GM18517 (cell line): ENCODE data around the gene PROB1.
"Not testable (repeated sequence)": the region's sequence is repeated elsewhere in the genome, so short reads cannot be mapped to it uniquely, and the experiment has no call there.

Experiments
- ATAC-seq: cut with Tn5 transposase; IDR thresholded peaks from one replicate; pipeline ENCODE4 v1.9.1; 2021; ENCODE audit warnings: mild to moderate bottlenecking, moderate library complexity; ENCODE audit not compliant: unreplicated experiment

The PROB1 gene

DNA sequence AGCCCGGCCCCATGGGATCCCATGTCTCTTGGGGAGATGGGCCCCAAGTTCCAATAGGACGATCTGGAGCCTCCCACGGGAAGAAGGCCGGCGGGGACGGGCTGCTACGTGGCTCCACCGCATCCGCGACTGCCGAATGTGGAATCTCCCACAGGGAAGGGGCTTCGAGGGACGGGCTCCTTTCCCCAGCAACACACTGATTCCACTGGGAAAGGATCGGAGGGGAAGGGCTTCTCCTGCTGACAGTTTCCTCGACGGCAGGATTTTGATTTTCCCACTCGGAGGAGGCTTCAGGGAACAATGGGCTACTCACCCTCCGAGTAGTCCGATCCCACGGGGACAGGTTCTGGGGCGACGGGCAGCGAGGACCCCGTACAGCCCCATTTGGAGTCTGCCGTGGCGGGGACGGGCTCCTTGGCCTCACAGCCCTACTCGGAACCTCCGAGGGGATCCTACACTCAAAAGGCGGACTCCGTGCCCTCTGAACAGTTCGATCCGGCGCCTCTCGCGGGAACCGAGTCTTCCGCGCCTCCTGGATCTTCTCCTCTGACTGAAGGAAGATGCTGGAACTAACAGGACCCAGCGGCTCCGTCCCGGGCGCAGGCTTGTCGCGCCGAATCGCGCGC is 1.3 kb downstream of the PROB1 start:
- ATAC-seq = no peak

DNA sequence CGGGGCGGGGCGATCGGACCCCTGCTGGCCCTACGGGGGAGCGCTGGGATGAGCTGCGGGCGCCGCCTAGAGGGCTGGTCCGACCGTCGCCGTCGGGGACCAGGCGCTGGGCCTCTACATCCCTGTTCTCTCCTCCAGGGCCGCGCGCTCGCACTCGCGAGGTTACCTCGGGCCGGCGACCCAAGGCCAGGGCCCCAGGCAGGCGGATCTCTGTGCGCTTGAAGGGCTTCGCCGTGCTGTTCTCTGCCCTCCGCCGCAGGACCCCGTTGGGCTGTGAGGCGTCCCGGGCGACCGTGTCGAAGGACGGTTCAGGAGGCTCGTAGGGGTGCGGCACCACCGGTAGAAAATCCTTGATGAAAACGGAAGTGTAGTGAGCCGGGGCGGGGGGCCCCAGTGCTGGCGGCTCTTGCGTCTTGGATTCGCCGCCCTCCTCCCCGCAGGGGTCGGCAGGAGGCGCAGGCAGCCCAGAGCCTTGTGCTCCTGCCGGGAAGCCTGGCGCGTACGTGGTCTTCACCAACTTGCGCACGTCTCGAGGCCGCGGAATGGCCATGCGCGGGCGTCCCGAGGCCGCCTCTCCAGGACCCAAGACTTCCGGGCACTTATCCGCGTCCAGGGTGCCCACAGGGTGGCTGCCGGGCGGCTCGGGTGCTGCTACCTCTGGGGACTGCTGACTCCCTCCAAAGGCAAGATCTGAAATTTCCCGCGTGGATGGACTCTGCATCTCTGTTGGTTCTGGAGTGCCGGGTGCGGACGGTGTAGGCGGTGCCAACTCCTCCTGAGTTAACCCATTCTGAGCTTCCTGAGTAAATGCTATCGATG is 2.0 kb downstream of the PROB1 start:
- ATAC-seq = peak; percentile 40

DNA sequence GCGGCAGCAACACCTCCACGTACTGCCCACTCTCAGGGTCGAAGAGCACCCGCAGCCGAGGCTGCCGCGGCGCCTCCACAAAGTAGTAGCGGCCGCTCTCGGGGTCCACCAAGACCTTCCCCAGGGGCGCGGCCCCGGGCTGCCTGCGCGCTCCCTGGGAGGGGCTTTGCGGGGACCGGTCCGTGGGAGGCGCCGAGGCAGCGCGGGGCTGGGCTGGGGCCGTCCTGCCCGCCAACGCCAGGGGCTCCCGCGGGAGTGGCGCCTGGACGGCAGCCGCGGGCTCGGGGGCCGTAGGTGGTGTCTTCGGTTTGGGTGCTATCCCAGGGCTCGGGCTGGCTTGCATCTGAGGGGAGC is 2.6 kb downstream of the PROB1 start:
- no peak for ATAC-seq

DNA sequence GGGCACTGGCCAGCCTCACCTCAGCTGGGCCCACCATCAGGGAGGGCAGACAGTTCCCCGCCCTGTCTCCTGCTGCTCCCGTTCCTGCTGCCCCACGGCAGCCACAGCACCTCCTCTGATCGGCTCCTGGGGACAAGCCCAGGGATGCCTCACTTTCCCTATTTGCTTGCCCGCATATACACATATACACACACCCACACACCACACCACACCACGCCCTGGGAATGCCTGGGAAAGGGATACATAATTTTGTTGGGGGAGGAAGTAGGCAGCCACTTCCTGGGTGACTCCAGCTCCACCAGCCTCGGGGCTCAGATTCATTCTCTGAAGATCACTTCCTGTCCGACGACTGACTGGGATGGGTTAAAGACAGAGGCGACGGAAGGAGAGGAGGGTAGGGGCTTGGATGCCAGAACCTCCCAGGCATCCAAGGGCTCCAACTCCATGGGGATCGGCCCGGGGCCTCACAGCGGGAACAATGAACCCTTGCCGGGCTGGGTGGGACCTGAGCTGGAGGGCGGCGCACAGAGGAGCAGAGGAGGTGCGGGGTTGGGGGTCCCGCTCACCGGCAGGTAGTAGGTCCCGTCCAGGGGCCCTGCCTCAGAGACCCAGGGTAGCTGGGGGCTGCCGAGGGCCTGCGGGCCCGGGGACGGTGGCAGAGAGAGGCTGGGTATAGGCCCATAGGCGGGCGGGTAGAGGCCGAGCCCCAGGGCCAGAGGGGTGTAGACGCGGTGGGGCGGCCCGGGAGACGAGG is 3.2 kb downstream of the PROB1 start:
- ATAC-seq = no peak

DNA sequence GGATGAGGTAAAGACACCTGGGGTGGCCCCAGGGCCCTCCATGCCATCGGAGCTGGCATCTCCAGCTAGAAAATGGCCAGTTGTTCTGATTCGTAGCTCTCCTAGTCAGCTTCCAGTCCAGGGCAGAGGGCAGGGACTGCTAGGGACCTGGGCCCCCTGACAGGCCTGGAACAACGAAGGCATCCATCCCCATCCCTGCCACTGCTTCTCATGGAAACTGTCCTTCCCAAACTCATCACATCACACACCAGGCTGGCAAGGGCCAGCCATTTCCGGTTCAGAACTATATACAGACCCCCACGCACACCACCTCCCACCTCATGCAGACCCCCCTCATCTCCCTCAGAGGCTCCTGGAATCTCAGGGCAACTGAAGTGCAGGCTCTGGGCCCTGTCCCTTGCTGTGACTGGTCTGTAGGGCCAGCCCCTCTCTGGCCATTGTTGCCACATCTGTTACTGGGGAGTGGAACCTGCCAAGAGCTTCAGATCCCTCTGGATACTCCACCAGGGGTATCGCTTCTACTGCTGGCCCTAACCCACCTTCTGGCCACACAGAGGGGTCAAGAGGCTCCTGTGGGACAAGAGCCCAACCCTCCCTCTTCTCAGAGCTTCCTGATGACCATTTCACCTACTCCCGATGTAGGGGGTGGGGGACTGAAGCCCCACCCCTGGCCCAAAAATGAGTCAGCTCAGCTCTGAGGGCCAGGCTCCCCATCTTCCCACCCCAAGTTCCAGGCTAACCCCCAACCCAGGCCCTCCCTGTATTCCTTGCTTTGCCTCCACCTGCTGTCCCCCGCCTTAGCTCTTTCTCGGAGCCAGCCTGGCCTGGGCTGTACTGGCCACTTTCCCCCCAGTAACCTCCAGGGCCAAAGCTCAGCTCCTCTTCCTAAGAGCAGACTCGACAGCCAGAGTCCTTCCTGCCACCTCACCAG is 4.0 kb downstream of the PROB1 start:
- ATAC-seq = no peak

DNA sequence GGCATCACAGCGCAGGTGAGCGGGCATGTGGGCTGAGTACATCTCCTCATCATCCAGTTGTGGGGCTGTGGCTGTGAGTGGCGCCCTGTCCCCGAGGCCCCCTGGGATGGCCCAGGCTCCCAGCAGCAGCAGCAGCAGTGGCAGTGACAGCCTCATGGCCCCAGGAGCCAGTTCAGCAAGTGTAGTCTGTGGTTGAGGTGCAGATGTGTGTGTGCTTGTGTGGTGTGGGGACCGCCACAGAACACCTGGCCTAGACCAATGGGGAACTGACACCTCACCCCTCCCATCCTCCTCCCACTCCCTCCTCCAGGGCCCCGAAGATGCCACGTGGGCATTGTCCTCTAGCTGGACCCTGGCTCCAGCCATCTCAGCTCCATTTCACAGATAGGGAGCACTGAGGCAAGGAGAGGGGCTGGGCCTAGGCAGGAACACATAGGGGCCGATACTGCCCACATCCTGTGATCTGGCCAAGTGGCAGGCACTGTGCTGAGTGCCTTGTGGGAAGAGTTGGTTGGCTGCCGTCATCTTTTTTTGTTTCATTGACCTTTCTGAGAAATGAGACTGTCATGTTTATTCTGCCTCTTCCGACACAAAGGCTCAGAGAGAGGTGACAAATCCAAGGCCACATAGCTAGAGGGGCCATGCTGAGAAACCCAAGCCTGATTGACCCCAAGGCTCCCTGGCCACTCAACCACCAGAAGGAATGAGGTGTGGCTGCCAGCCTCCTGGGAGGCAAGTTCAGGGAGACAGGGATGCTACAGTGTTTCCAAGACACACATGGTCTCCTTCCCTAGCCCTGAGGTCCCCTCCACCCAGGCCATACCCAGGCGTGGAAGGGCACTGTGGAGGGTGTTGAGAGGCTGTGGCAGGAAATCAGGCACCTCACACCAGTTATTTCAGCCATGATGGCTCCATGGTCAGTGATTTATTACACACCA is 4.9 kb downstream of the PROB1 start, which contains the start of gene MZB1:
Gene MZB1, minus strand, starts transcription at position 213 of the 938 bp plus-strand sequence. Its CDS starts 57 bp downstream, at position 156.
- ATAC-seq = peak; percentile 43

DNA sequence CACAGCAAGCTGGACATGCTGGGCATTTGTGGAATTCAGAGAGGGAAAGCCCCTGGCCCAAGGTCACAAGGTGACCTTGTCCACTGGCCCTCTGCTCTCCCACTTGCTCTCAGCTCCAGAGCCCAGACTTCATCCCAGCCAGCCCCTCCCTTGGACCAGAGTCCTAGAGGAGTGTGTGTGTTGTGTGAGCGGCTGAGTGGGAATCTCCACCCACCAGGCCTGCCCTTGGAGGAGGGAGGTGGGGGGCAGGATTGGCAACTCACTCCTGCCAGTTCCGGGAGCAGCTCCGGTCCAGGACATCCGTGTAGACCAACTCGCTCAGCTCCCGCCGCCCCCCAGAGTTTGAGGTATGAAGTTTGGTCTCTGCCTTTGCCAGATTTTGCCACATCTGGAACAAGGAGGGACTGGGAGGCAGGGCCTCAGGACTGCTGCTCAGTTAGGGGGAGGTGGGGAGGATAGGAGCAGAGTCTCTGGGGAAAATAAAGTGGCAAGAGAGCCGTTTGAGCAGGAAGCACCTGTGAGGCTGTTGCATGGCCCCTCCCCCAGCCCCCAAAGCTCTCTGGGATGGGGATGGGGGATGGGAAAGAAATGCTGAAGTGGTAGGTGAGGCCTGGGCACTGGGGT is 6.6 kb downstream of the PROB1 start:
- ATAC-seq = no peak

DNA sequence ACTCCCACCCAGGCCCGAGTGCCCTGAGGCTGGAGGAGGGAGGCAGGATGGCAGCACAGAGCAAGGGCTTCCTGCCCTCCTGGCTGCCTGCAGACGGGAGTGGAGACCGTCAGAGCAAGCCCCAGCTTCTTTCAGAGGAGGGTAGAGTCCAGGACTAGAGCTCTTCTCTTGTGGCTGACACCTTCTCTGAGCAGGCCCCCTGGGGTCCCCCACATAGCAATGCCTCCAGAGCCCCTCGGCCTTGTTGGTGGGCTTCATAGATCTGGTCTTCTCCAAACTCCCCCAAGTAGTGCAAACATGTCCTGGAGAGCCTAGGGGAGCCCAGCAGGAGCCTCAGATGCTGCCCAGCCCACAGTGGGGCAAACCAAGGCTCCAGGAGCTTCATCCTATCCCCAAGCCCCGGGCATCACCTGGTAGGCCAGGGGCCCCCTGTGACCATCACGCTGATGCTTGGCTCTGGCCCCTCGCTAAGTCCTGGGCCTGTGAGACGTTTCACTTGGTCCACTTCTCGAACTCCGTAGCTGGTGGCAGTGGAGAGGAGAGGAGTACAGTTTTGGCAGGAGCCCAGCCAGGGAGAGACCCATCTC is 7.2 kb downstream of the PROB1 start:
- ATAC-seq = no peak

DNA sequence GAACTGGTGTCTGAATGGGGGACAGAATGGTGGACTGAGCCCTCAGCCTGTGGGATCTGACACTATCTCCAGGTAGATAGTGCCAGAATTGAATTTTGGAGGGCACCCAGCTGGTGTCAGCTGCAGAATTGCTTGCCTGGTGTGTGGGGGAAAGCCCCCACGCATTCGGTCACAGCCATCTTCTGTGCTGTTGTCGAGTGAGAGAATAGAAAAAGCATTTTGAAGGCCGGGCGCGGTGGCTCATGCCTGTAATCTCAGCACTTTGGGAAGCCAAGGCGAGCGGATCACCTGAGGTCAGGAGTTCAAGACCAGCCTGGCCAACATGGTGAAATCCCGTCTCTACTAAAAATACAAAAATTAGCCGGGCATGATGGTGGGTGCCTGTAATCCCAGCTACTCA is 7.9 kb downstream of the PROB1 start:
- ATAC-seq = not testable (repeated sequence)

DNA sequence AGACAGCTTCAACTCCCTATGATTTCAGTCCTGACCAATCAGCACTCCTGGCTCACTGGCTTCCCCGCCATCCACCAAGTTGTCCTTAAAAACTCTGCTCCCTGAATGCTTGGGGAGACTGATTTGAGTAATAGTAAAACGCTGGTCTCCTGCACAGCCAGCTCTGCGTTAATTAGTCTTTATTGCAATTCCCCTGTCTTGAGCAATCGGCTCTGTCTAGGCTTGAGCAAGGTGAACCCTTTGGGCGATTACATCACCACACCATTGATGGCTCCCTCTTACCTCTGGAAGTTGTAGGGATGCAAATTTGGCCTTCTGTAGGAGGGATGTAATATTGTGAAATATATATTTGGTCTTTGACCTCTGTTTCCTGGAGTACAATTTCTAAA is 8.9 kb downstream of the PROB1 start:
- ATAC-seq = no peak

DNA sequence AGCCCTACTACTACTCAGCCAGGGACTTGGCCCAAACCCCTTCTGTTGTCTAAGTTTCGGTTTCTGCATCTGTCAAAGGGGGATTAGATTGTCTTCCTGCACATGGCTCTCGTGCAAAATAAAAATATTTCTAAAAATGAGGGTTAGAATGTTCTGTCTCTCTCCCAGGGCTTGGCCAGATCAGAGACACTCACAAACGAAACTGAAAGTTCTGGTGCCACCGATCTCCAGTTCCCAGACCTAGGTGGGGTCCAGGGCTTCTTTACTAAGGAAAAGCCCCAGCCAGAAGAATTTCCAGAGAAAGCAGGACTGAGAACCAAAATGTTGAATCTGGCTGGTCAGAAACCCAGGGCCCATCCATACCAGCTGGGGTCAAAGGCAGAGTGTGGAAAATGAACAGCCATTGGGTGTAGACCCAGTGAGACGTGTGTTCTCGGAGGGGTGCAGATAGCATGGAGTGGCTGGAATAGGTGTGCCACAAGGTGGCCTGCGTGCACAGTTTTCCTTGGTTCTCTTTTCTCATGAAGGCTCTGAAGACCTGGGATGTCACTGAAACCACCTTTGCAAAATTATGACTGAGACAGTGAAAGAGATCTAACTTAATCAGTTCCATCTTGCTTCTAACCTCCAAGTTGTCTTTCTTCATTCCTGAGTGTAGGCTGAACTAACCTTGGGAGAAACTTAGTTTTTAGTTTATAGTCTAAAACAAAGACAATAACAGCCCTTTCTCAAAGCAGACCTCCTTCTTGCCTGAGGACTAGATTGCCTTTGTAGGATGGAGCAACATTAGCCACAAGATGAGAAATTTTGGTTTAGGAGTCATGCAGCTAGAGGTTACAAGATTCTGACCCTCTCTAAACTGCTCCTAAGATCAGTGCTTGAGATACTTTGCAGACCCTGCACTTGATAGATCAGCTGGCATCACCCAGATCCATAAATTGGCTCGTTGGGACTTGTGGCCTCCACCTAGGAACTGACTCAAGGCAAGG is 9.5 kb downstream of the PROB1 start:
- ATAC-seq = no peak

DNA sequence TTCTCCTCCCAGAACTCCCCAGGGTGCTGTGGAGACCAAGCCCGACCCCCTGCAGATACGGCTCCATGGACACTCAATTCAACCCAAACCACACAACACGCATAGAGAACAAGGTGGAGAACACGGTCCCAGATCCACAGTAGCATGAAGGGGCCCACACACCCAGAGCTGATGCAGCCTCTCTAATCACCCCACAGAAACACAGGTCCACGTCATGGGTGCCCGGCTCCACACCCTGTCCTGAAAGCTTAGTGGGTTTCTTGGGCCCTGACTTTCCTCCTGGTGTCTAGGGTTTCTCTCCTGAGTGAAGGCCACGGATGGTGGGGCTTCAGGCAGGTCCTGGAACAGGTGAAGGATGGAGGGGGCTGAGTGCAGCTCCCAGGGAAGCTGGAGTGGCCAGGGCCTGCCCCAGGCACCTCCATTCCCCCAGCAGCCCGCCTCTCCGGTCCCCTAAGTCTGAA is 10.3 kb downstream of the PROB1 start:
- no peak for ATAC-seq

DNA sequence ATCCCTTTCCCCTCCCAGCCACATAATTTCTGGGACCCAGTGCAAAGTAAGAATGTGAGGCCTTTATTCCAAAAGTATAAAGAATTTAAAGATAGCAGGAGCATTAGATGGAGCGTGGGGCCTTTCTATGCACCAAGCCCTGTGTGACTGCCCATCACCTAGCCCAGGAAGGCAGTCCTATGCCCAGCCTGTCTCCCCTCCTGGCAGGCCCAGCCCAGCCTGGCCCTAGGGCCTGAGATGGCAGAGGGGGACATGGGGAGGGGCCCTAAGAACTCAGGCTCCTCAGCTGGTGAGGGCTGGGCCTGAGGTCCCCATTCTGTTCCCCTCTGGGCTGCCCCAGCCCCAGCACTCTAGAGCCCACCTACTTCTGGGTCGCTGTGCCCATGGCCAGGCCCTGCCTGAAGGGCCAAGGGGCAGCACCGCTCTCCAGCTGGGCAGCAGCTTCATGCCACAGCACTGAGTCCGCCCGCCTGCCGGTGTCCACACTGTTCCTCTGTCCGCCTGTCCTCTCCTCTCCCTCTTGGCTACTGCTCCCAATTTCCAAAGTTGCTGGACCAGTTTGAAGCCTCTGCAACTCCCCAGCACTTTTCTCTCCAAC is 10.8 kb downstream of the PROB1 start:
- ATAC-seq = no peak

DNA sequence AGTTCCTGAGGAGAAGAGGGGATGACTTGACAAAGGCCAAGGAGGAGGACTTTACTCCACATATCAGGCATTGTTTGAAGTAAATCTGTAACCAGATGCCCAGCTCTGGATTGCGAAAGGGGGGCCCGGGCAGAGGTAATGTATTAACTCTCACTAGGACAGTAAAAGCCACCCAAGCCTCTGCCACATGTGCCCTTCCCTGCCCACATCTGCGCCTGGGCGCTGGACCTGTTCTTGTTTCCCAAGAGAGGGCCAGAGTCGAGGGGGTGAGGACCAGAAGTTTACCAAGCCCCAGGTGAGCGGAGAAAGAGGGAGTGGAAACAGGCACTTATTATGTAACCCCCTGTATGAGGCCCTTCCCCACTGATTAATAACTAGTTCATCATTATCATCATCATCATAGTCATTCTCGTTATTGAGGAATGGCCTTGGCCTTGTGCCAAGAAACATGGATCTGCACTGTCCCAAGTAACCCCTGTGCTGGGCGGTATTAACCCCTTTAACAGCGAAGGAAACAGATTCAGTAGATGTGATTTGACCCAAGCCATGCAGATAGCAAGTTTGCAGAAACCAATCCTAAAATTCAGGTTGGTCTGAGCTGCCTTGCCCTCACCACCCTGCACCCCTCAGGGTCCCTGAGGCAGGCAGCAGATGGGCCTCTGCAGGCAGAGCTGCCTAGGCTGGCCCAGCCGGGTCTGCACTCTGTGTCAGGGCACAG is 11.5 kb downstream of the PROB1 start, which contains the start of gene SLC23A1:
Gene SLC23A1, minus strand, starts transcription at position 23 of the 718 bp plus-strand sequence. CDS start 44 bp downstream, outside the sequence.
- no peak for ATAC-seq

DNA sequence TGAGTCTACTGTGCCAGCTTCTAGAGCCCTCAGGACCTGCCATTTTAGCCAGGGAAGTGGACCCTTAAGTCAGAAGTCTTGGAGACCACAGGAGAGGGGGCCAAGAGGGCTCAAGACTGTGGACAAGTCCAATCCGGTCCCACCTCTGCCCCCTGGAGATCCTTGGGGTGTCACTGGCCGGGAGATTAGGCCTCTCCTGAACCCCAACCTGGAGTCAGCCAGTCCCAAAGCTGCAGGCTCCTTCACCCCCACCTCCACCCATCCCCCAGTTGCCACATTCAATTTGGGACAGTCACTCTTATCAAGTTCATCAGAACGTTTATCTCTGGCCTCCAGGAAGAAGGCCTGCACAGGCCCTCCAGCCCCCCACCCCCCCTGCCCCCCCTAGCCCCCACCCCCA is 12.1 kb downstream of the PROB1 start:
- no peak for ATAC-seq
